T follicular helper cell (primary cell): ENCODE results near the gene ATAT1.

Experiments
- DNase-seq: peaks from one replicate; pipeline ENCODE4 v3.0.0-alpha.2; 2020; ENCODE audit warnings: low read depth

ATAT1 gene

GRCh38 chr6:30684386-30685156, 57.9 kb downstream of the ATAT1 start:
- no peak for DNase-seq

DNA sequence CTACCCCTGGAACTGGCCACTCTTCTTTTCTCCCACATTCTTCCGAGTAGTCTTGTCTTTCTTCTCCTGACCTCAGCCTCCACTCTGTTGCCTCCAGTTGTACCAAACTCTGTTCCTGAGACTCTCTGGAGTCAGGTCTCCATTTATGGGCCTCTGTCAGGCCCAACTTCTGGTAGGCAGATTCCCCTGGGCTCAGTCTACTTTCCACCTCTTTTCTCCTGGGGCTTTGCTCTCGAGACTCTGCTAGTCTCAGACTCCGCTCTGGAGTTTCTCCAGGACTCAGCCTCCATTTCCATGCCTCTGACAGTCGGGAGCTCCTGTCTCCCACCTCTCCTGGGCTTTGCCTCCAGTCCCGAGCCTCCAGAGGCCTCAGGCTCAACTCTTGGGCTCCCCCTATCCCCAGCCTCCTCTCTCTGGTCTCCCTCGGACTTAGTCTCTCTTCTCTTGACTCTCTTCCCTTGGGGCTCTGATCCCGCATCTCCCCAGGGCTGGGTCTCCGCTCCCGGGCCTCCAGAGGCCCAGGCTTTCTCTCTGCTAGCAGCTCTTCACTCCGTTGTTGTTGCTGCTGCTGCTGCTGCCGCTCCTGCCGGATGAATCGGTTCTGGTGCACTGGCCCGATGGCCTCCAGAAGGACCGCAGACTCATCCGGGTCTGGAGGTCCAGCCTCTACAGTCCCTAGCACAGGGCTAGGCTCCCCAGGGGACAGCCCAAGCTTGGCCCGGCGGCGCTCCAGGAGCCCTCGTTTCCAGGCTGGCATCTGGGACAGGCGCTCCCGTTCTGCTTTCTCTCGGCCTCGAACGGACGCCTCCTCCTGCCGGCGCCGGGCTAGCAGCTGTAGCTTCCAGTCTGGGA, 58.7 kb downstream of the ATAT1 start:
- DNase-seq = no peak

DNA sequence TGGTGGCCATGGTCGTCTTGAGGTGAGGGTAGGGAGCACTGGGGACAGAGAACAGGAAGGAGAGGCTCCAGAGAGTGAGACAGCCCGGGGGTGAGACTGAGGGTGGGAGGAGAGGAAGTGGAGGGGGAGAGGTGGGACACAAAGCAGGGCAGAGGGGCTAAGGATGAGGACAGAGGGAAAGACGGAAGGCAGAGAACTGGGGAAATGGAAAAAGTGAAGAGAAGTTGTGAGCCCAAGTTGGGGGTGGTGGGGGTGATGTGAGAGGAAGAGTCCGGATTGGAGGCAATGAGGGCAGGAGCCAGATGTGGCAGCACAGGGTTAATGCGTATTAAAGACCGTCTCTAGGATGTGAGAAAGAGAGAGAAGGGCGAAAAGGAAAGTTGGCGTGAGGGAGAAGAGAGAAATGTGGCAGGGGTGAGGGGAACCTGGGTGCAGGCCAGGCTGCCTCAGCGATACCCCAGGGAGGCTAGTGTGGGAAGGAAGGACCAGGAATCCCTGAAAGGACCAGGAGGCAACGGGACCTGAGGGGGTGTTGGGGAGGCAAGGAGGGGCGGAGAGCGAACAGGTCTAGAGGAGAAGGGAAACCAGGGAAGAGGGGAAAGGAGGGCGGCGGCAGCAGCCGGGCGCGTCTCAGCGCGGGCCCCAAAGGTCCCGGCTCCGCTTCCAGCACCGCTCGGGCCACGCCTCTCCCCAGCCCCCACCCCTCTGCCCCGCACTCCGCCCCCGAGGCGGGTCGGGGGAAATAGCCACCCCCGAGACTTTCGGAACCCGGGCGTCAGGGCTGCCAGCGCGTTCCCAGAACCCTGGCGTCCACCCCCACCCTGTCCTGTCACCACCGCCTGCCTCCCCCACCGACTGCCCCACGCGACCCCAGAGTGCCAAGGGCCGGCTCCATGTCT, 59.6 kb downstream of the ATAT1 start, which contains the start of gene PPP1R18:
Gene PPP1R18 (minus strand): TSS at position 637 of the 899 bp plus-strand sequence. CDS start 627 bp downstream, at position 10.
- DNase-seq = peak; percentile 72

GRCh38 chr6:30686908-30687658, 60.4 kb downstream of the ATAT1 start:
- DNase-seq = peak; percentile 57

- no peak for DNase-seq
Observed at GRCh38 chr6:30687659-30688431, 61.2 kb downstream of the ATAT1 start.

- DNase-seq = no peak
Observed at GRCh38 chr6:30688569-30688968, 61.9 kb downstream of the ATAT1 start.

DNA sequence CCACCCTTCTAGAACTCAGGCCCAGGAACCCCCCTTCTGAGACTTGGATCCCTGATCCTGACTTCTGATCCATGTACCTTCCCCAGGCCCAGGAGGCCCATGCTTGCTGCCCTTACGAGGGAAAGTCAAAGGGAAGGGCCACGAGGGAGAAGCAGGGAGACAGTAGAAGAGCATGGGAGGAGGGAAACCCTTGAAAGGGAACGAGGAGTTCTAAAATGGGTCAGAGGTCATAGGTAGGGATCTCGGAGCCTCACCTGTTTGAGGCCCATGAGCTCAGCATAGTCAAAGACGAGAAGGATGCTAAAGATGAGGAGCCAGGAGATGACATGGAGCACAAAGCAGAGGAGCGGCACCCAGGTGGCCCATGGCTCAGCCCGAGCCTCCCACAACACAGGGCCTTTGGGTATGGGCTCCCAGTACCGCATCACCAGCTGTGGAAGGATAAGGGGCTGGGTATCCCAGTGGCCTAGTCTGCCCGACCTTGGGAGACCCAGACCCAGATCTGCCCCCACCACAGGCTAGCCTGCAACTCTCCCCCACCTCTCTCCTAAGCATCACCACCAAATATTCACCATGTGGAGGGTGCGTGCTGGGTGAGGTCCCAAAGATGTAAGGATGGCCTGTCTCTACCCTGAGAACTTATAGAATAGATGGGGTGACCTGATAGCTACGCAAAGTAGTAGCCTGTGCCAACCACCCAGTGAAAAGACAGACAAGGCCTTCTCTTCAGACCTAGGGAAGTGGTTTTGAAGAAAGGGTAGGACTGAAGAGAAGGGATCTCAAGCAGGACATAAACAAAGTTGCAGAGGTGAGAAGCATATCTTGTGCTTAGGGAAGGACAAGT, 62.6 kb downstream of the ATAT1 start:
- no peak for DNase-seq

DNA sequence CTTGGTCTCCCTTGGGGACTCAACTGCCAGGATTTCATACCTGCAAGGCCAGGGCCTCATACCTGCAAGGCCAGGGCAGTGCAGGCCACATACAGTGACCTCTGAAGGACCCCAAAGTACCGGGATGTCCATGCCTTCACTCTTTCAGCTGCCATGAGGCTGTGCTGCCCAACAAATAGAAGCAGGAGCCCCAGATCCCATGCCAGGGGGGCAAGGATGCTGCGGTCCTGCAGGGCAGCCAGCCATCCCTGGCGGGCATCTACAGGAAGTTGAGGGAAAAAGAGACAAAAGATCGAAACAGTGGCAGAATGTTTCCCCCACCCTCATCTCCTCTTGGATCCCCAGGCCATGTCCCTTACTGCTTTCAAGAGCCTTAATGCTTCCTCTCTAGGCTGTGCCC, 63.3 kb downstream of the ATAT1 start:
- no peak for DNase-seq

DNA sequence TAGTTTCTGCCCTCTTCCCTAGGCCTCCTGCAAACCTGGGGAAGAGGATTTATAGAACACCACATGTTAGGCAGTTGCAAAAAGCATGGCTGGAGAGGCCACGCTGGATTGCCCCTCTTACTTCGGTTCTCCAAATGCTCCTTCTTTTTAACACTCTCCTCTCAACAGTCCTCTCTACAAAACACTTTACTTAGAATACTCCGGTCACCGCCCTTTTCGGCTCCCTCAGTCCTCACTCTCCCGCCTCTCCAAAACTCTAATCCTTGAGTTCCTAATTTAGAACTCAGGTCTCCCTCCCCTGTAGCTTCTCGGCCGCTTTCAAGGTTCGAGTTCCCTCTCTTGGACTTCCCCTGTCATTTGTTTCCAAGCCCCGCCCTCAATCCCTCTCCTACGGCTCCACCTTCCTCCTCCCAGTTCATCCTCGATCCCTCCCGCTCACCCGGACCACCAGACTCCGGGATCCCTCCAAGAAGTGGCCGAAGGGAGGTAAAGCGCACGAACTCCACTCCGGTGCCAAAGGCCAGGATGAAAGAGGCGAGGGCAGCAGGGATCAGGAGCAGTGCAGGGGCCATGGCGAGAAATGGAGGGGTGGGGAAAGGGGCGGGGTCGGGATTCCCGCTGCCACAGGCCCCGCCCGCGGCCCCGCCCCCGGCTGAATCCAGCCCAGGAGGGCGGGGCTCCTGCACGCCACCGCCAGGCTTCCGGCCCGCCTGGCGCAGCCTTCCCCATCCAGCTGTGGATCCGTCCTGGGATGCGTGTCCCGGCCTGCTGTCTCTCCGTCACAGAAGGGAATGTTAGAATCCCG, 63.9 kb downstream of the ATAT1 start, which contains the start of gene NRM:
Gene NRM (minus strand): TSS at position 582 of the 805 bp plus-strand sequence. CDS start 10 bp downstream, at position 572.
- DNase-seq = peak; percentile 63

- DNase-seq = no peak
Observed at GRCh38 chr6:30691208-30691847, 64.7 kb downstream of the ATAT1 start.
